PFSK-1 (cell line): ENCODE measurements around the gene ZNF213.

Experiments
- FOXP2 ChIP-seq: optimal IDR thresholded peaks from 2 replicates; pipeline ENCODE3; 2011; ENCODE audit warnings: borderline replicate concordance, control low read depth, inconsistent platforms; ENCODE audit not compliant: insufficient read depth; ENCODE audit errors: extremely low read length, extremely low read depth
- POLR2AphosphoS5 ChIP-seq: IDR thresholded peaks from 2 replicates; pipeline ENCODE4 v1.6.1; 2012; ENCODE audit warnings: low read depth, mild to moderate bottlenecking, control low read depth, low read length, moderate library complexity
- REST ChIP-seq, 2 experiments: IDR thresholded peaks; 2 replicates each; pipeline versions ENCODE4 v1.6.1 to v1.8.0; 2011 to 2012; ENCODE audit warnings: low read depth in 2 of 2, low read length in 2 of 2, control low read depth in 1 of 2, inconsistent platforms in 1 of 2, mild to moderate bottlenecking in 1 of 2, moderate library complexity in 1 of 2; ENCODE audit not compliant: insufficient read depth in 1 of 2
- SIN3A ChIP-seq: IDR thresholded peaks from 2 replicates; pipeline ENCODE4 v1.6.1; 2012; ENCODE audit warnings: mild to moderate bottlenecking, low read length, moderate library complexity, borderline replicate concordance; ENCODE audit not compliant: insufficient read depth
- TAF1 ChIP-seq: IDR thresholded peaks from 2 replicates; pipeline ENCODE4 v1.6.1; 2012; ENCODE audit warnings: low read length, control low read depth, borderline replicate concordance; ENCODE audit not compliant: insufficient read depth

ZNF213 gene

GRCh38 chr16:3088450-3088849 is 46.4 kb upstream of the ZNF213 start:
- TF ChIP-seq FOXP2 (no peak), TAF1 (no peak), POLR2AphosphoS5 (no peak), REST (IDR thresholded peaks at IDR 0.05; ENCODE audit: insufficient read depth in 1 of 2, low read depth in 2 of 2, low read length in 2 of 2) (no peak), SIN3A (no peak)

- TF ChIP-seq TAF1 (no peak), REST (IDR thresholded peaks at IDR 0.05; ENCODE audit: insufficient read depth in 1 of 2, low read depth in 2 of 2, low read length in 2 of 2) (no peak), POLR2AphosphoS5 (no peak), SIN3A (no peak), FOXP2 (no peak)
These were observed 45.7 kb upstream of the ZNF213 start for GRCh38 chr16:3088925-3089716.

- TF ChIP-seq POLR2AphosphoS5 = no peak
- TF ChIP-seq FOXP2 = no peak
- no peak for TF ChIP-seq TAF1
- no peak for TF ChIP-seq REST (IDR thresholded peaks at IDR 0.05; ENCODE audit: insufficient read depth in 1 of 2, low read depth in 2 of 2, low read length in 2 of 2)
- no peak for TF ChIP-seq SIN3A
These were observed 44.9 kb upstream of the ZNF213 start for GRCh38 chr16:3089717-3090592.

- no peak for TF ChIP-seq POLR2AphosphoS5
- no peak for TF ChIP-seq TAF1
- TF ChIP-seq SIN3A = no peak
- TF ChIP-seq REST (IDR thresholded peaks at IDR 0.05; ENCODE audit: insufficient read depth in 1 of 2, low read depth in 2 of 2, low read length in 2 of 2) = no peak
These were observed 43.3 kb upstream of the ZNF213 start for GRCh38 chr16:3091551-3091950.
